K562 (cell line): ENCODE data around the gene UFSP1. TPM values are rescaled to one million over a fixed set of nuclear protein-coding genes. Genes with fewer than 3 reads are reported as not detected.

Experiments used
- ARID2 ChIP-seq: fragments of 450-650 bp; IDR thresholded peaks from 2 replicates; pipeline ENCODE4 v1.6.1; 2017; ENCODE audit warnings: antibody characterized with exemption, mild to moderate bottlenecking
- BCOR ChIP-seq: fragments of 450-650 bp; IDR thresholded peaks from 2 replicates; pipeline ENCODE4 v1.6.1; 2016
- BHLHE40 ChIP-seq: IDR thresholded peaks from 2 replicates; pipeline ENCODE4 v1.6.1; 2011; ENCODE audit warnings: low read length, improper control_type of control experiment
- DNMT1 ChIP-seq: fragments of 450-650 bp; IDR thresholded peaks from 2 replicates; pipeline ENCODE4 v1.6.1; 2016; ENCODE audit warnings: antibody characterized with exemption, mild to moderate bottlenecking
- DPF2 ChIP-seq: fragments of 450-650 bp; IDR thresholded peaks from 2 replicates; pipeline ENCODE4 v1.6.1; 2016
- LCOR ChIP-seq: sonication (generic); formaldehyde crosslinking; IDR thresholded peaks from 2 replicates; pipeline ENCODE4 v1.8.0; 2022; ENCODE audit warnings: mild to moderate bottlenecking, missing genetic modification reagents
- MIER1 ChIP-seq: fragments of 450-650 bp; IDR thresholded peaks from 2 replicates; pipeline ENCODE4 v1.6.1; 2016; ENCODE audit warnings: antibody characterized with exemption, mild to moderate bottlenecking, low read depth
- NELFE ChIP-seq: IDR thresholded peaks from 2 replicates; pipeline ENCODE4 v1.6.1; 2011; ENCODE audit warnings: mild to moderate bottlenecking; ENCODE audit not compliant: insufficient read depth, insufficient read length
- POLR3G ChIP-seq: IDR thresholded peaks from 2 replicates; pipeline ENCODE4 v1.6.1; 2011; ENCODE audit not compliant: insufficient read length, insufficient replicate concordance; ENCODE audit errors: extremely low read depth
- ZBTB7A ChIP-seq: IDR thresholded peaks from 2 replicates; pipeline ENCODE4 v1.6.1; 2011; ENCODE audit warnings: low read depth, mild to moderate bottlenecking, low read length, moderate library complexity, borderline replicate concordance; ENCODE audit not compliant: control insufficient read depth
- ZKSCAN8 ChIP-seq: fragments of 200-800 bp; sonication (Bioruptor generic); IDR thresholded peaks from 2 replicates; pipeline ENCODE4 v1.6.1; 2016; ENCODE audit warnings: missing genetic modification characterization, missing compliant biosample characterization
- ZNF384 ChIP-seq: IDR thresholded peaks from 2 replicates; pipeline ENCODE4 v1.6.1; 2012; ENCODE audit warnings: low read depth, low read length, improper control_type of control experiment
- ZNF79 ChIP-seq: fragments of 250-450 bp; sonication (Bioruptor Pico); IDR thresholded peaks from 2 replicates; pipeline ENCODE4 v1.4.0; 2020; ENCODE audit warnings: low read depth, mild to moderate bottlenecking, moderate library complexity
- polyA plus RNA-seq, 8 experiments: library from polyadenylated mRNA; depleted of rRNA in 4 of 8; stranded (reverse) in 5 of 8; unstranded in 3 of 8; fragments of >200 nt; fragmentation: Nextera tagmentation in 2 of 8; fragmentation: Illumina TruSeq in 1 of 8; extraction: Ambion mirVana in 2 of 8; extraction: Trizol in 1 of 8; gene quantifications; 2 replicates each; pipeline versions ENCODE4 v1.2.1 to v1.2.3, GENCODE V29; 2011 to 2014; ENCODE audit warnings: inconsistent platforms in 1 of 8, missing spikeins in 1 of 8
- total RNA-seq, 7 experiments: library from RNA; depleted of rRNA in 6 of 7; stranded (reverse); fragments of >200 nt in 6 of 7; fragmentation: Illumina TruSeq in 2 of 7; extraction: Trizol in 2 of 7; gene quantifications; 2 replicates each; pipeline versions ENCODE4 v1.2.1 to v1.2.3, GENCODE V29; 2011 to 2021; ENCODE audit warnings: low replicate concordance in 1 of 7
- TF ChIP-seq, protein P1 (sequence below): fragments of 250-450 bp; sonication (Bioruptor Pico); IDR thresholded peaks from 2 replicates; pipeline ENCODE4 v1.5.0; 2022; ENCODE audit warnings: mild to moderate bottlenecking
- TF ChIP-seq, protein P2 (sequence below): sonication (generic); formaldehyde crosslinking; IDR thresholded peaks from 2 replicates; pipeline ENCODE4 v1.8.0; 2022; ENCODE audit warnings: missing genetic modification reagents, mild to moderate bottlenecking, borderline replicate concordance
- TF ChIP-seq, protein P3 (sequence below): fragments of 450-650 bp; IDR thresholded peaks from 2 replicates; pipeline ENCODE4 v1.6.1; 2016
- TF ChIP-seq, protein P4 (sequence below): fragments of 450-650 bp; IDR thresholded peaks from 2 replicates; pipeline ENCODE4 v1.6.1; 2016; ENCODE audit warnings: antibody characterized with exemption
- TF ChIP-seq, protein P5 (sequence below): fragments of 450-650 bp; formaldehyde crosslinking; IDR thresholded peaks from 2 replicates; pipeline ENCODE4 v1.4.0; 2022; ENCODE audit warnings: missing genetic modification characterization
- TF ChIP-seq, protein P6 (sequence below): fragments of 450-650 bp; IDR thresholded peaks from 2 replicates; pipeline ENCODE4 v1.6.1; 2017; ENCODE audit warnings: mild to moderate bottlenecking, moderate library complexity

Gene UFSP1
- total and polyA plus RNA-seq, 9 of the 15 experiments (the other 6 are each of a cell fraction or from before 2014, with no cell fraction given), result 0.50 to 18.8 (median 2.1) TPM

DNA sequence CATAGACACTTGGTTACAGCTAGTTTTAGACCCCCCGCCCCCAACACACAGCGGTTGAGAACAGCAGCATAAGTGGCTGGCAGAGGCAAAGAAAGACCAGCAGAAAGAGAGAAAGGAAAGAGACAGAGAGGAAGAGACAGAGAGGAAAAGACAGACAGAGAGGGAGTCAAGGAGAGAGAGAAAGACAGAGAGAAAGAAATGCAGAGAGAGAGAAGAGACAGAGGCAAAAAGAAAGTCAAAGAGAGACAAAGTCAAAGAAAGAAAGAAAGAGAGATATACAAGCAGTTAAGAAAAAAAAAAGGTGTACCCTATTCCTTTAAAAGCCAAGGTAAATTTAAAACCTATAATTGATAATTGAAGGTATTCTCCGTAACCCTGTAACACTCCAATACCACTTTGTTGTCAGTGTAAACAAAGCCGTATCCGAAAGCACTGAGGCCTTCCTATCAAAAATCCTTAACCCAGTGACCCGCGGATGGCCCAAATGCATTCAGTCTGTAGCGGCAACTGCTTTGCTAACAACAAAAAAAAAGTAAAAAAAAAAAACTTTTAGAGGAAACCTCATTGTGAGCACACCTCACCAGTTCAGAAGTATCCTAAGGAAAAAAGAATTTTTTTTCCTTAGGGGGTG, 48.9 kb downstream of the UFSP1 start (continued):
- TF ChIP-seq, protein P1, sequence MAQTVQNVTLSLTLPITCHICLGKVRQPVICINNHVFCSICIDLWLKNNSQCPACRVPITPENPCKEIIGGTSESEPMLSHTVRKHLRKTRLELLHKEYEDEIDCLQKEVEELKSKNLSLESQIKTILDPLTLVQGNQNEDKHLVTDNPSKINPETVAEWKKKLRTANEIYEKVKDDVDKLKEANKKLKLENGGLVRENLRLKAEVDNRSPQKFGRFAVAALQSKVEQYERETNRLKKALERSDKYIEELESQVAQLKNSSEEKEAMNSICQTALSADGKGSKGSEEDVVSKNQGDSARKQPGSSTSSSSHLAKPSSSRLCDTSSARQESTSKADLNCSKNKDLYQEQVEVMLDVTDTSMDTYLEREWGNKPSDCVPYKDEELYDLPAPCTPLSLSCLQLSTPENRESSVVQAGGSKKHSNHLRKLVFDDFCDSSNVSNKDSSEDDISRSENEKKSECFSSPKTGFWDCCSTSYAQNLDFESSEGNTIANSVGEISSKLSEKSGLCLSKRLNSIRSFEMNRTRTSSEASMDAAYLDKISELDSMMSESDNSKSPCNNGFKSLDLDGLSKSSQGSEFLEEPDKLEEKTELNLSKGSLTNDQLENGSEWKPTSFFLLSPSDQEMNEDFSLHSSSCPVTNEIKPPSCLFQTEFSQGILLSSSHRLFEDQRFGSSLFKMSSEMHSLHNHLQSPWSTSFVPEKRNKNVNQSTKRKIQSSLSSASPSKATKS, result no peak
- peak; percentile 68 for TF ChIP-seq DPF2
- TF ChIP-seq, protein P2, sequence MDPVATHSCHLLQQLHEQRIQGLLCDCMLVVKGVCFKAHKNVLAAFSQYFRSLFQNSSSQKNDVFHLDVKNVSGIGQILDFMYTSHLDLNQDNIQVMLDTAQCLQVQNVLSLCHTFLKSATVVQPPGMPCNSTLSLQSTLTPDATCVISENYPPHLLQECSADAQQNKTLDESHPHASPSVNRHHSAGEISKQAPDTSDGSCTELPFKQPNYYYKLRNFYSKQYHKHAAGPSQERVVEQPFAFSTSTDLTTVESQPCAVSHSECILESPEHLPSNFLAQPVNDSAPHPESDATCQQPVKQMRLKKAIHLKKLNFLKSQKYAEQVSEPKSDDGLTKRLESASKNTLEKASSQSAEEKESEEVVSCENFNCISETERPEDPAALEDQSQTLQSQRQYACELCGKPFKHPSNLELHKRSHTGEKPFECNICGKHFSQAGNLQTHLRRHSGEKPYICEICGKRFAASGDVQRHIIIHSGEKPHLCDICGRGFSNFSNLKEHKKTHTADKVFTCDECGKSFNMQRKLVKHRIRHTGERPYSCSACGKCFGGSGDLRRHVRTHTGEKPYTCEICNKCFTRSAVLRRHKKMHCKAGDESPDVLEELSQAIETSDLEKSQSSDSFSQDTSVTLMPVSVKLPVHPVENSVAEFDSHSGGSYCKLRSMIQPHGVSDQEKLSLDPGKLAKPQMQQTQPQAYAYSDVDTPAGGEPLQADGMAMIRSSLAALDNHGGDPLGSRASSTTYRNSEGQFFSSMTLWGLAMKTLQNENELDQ (CRISPR knock-in tag), result no peak
- no peak for TF ChIP-seq POLR3G
- peak; percentile 74; the same call in 1 of the 2 replicates for TF ChIP-seq MIER1
- TF ChIP-seq ZNF79 (CRISPR knock-in tag), result 0 out of 2 replicates have a peak, but pooled peaks have one; percentile 39
- TF ChIP-seq, protein P3, sequence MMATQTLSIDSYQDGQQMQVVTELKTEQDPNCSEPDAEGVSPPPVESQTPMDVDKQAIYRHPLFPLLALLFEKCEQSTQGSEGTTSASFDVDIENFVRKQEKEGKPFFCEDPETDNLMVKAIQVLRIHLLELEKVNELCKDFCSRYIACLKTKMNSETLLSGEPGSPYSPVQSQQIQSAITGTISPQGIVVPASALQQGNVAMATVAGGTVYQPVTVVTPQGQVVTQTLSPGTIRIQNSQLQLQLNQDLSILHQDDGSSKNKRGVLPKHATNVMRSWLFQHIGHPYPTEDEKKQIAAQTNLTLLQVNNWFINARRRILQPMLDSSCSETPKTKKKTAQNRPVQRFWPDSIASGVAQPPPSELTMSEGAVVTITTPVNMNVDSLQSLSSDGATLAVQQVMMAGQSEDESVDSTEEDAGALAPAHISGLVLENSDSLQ, result peak; percentile 37; the same call in 1 of the 2 replicates
- TF ChIP-seq NELFE, result no peak
- peak; percentile 47; the same call in 1 of the 2 replicates for TF ChIP-seq ZNF384
- TF ChIP-seq, protein P4, sequence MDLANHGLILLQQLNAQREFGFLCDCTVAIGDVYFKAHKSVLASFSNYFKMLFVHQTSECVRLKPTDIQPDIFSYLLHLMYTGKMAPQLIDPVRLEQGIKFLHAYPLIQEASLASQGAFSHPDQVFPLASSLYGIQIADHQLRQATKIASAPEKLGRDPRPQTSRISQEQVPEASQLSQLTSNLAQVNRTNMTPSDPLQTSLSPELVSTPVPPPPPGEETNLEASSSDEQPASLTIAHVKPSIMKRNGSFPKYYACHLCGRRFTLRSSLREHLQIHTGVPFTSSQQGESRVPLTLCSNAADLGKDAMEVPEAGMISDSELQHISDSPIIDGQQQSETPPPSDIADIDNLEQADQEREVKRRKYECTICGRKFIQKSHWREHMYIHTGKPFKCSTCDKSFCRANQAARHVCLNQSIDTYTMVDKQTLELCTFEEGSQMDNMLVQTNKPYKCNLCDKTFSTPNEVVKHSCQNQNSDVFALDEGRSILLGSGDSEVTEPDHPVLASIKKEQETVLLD, result peak; percentile 81
- TF ChIP-seq, protein P5, sequence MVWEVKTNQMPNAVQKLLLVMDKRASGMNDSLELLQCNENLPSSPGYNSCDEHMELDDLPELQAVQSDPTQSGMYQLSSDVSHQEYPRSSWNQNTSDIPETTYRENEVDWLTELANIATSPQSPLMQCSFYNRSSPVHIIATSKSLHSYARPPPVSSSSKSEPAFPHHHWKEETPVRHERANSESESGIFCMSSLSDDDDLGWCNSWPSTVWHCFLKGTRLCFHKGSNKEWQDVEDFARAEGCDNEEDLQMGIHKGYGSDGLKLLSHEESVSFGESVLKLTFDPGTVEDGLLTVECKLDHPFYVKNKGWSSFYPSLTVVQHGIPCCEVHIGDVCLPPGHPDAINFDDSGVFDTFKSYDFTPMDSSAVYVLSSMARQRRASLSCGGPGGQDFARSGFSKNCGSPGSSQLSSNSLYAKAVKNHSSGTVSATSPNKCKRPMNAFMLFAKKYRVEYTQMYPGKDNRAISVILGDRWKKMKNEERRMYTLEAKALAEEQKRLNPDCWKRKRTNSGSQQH (CRISPR knock-in tag), result peak; percentile 84
- TF ChIP-seq, protein P6, sequence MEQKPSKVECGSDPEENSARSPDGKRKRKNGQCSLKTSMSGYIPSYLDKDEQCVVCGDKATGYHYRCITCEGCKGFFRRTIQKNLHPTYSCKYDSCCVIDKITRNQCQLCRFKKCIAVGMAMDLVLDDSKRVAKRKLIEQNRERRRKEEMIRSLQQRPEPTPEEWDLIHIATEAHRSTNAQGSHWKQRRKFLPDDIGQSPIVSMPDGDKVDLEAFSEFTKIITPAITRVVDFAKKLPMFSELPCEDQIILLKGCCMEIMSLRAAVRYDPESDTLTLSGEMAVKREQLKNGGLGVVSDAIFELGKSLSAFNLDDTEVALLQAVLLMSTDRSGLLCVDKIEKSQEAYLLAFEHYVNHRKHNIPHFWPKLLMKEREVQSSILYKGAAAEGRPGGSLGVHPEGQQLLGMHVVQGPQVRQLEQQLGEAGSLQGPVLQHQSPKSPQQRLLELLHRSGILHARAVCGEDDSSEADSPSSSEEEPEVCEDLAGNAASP, result no peak
- TF ChIP-seq ZKSCAN8, result no peak
- TF ChIP-seq DNMT1, result 0 out of 2 replicates have a peak, but pooled peaks have one; percentile 83
- no peak for TF ChIP-seq LCOR
- no peak for TF ChIP-seq ZBTB7A
- peak; percentile 87 for TF ChIP-seq ARID2
- TF ChIP-seq BCOR, result peak; percentile 81
- TF ChIP-seq BHLHE40, result no peak
